Measurements from ENCODE around the gene CERK. TPM values are rescaled to one million over a fixed set of nuclear protein-coding genes. Genes with fewer than 3 reads are reported as not detected.

Gene CERK
- total and polyA plus RNA-seq, 2 of the 13 experiments (the other 11 are each of a cell fraction or from before 2014, with no cell fraction given): 40.3 to 41.9 TPM

DNA sequence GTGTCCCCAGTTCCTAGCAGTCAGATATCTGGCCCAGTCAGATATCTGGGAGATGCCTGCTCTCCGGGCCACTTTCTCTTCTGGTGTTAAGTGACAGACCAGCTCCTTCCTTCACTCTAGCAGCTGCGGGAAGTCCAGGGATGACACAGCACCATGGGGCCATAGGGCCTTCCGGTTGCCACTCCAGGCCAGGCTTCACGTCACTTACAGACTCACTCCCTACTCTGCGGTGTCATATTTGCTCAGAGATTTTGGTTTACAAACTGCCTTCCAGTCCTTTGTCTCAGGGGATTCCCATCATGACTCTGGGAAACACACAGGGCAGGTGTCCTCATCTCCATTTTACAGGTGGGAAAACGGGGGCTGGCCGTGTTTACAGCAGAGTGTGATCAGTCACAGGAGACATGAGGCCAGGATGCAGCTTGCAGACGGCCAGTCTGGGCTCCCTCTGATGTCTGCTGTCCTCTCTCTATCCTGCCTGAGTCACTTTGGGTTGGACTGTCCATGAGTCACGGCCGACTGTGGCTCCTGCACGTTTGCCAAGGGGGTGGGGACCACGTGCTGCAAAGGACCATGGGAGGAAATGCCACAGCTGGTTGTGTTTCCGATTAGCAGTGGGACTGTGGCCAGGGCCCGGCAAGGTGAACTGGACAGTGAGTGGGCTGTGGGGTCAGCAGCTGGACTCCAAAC, 16.2 kb upstream of the CERK start (continued):
- TF ChIP-seq, protein P1, sequence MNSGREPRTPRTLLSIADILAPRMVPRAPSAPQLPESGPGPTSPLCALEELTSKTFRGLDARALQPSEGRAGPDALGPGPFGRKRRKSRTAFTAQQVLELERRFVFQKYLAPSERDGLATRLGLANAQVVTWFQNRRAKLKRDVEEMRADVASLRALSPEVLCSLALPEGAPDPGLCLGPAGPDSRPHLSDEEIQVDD (CRISPR knock-in tag; IDR thresholded peaks at IDR 0.05; ENCODE audit: borderline replicate concordance): no peak; the same call in 1 of the 2 replicates
- TF ChIP-seq ZNF660 (CRISPR knock-in tag; IDR thresholded peaks at IDR 0.05; ENCODE audit: borderline replicate concordance, low read depth) (no peak), ZBTB38 (CRISPR knock-in tag; IDR thresholded peaks at IDR 0.05) (peak; percentile 72), ETV6 (CRISPR knock-in tag; conservative IDR thresholded peaks at IDR 0.05) (no peak; the same call in 1 of the 2 replicates), AHR (CRISPR knock-in tag; IDR thresholded peaks at IDR 0.05) (0 out of 2 replicates have a peak, but pooled peaks have one; percentile 22), ZNF841 (CRISPR knock-in tag; IDR thresholded peaks at IDR 0.05; ENCODE audit: borderline replicate concordance) (no peak), SPEN (CRISPR knock-in tag; IDR thresholded peaks at IDR 0.05; ENCODE audit: low read depth) (peak; percentile 88), ZNF17 (CRISPR knock-in tag; IDR thresholded peaks at IDR 0.05) (no peak), ZNF235 (CRISPR knock-in tag; IDR thresholded peaks at IDR 0.05; ENCODE audit: borderline replicate concordance) (no peak), JUND (CRISPR knock-in tag; IDR thresholded peaks at IDR 0.05) (peak; percentile 90), TCF7 (IDR thresholded peaks at IDR 0.05; ENCODE audit: low read depth) (peak; percentile 46; the same call in 1 of the 2 replicates), DPF2 (CRISPR knock-in tag; IDR thresholded peaks at IDR 0.05; ENCODE audit: borderline replicate concordance, low read depth) (0 out of 2 replicates have a peak, but pooled peaks have one; percentile 51), RFX5 (IDR thresholded peaks at IDR 0.05; ENCODE audit: low read depth, low read length) (no peak), ZNF225 (CRISPR knock-in tag; IDR thresholded peaks at IDR 0.05) (0 out of 2 replicates have a peak, but pooled peaks have one; percentile 29), ONECUT2 (CRISPR knock-in tag; IDR thresholded peaks at IDR 0.05) (no peak), ZSCAN22 (CRISPR knock-in tag; IDR thresholded peaks at IDR 0.05) (peak; percentile 60; the same call in 1 of the 2 replicates), ZNF746 (CRISPR knock-in tag; IDR thresholded peaks at IDR 0.05) (no peak), ZSCAN9 (CRISPR knock-in tag; IDR thresholded peaks at IDR 0.05; ENCODE audit: borderline replicate concordance) (peak; percentile 74; the same call in 1 of the 2 replicates), POLR2G (IDR thresholded peaks at IDR 0.05; ENCODE audit: low read depth, low read length) (peak; percentile 89), TRIM24 (CRISPR knock-in tag; IDR thresholded peaks at IDR 0.05) (no peak), SNAPC2 (CRISPR knock-in tag; IDR thresholded peaks at IDR 0.05) (0 out of 2 replicates have a peak, but pooled peaks have one; percentile 33), BRD4 (CRISPR knock-in tag; IDR thresholded peaks at IDR 0.05) (no peak), ARNTL (CRISPR knock-in tag; IDR thresholded peaks at IDR 0.05) (peak; percentile 93), SRSF1 (optimal IDR thresholded peaks at IDR 0.05; ENCODE audit: low read depth, low read length) (no peak), ZEB1 (IDR thresholded peaks at IDR 0.05; ENCODE audit: insufficient replicate concordance, low read depth) (peak; percentile 28)
- TF ChIP-seq, protein P2, sequence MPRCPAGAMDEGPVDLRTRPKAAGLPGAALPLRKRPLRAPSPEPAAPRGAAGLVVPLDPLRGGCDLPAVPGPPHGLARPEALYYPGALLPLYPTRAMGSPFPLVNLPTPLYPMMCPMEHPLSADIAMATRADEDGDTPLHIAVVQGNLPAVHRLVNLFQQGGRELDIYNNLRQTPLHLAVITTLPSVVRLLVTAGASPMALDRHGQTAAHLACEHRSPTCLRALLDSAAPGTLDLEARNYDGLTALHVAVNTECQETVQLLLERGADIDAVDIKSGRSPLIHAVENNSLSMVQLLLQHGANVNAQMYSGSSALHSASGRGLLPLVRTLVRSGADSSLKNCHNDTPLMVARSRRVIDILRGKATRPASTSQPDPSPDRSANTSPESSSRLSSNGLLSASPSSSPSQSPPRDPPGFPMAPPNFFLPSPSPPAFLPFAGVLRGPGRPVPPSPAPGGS (CRISPR knock-in tag; IDR thresholded peaks at IDR 0.05): no peak
- TF ChIP-seq, protein P3, sequence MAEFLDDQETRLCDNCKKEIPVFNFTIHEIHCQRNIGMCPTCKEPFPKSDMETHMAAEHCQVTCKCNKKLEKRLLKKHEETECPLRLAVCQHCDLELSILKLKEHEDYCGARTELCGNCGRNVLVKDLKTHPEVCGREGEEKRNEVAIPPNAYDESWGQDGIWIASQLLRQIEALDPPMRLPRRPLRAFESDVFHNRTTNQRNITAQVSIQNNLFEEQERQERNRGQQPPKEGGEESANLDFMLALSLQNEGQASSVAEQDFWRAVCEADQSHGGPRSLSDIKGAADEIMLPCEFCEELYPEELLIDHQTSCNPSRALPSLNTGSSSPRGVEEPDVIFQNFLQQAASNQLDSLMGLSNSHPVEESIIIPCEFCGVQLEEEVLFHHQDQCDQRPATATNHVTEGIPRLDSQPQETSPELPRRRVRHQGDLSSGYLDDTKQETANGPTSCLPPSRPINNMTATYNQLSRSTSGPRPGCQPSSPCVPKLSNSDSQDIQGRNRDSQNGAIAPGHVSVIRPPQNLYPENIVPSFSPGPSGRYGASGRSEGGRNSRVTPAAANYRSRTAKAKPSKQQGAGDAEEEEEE (CRISPR knock-in tag; IDR thresholded peaks at IDR 0.05; ENCODE audit: borderline replicate concordance): no peak
- TF ChIP-seq, protein P4, sequence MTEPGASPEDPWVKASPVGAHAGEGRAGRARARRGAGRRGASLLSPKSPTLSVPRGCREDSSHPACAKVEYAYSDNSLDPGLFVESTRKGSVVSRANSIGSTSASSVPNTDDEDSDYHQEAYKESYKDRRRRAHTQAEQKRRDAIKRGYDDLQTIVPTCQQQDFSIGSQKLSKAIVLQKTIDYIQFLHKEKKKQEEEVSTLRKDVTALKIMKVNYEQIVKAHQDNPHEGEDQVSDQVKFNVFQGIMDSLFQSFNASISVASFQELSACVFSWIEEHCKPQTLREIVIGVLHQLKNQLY (CRISPR knock-in tag; IDR thresholded peaks at IDR 0.05): peak; percentile 87

Data from HepG2 (cell line).